ENCODE data around the gene ABCC10. TPM values are rescaled to one million over a fixed set of nuclear protein-coding genes. Genes with fewer than 3 reads are reported as not detected.

The ABCC10 gene
- polyA plus RNA-seq, 2 of the 4 experiments (the other 2 are of a cell fraction) = 6.8 to 9.3 TPM

- CTCF ChIA-PET = interaction anchor here (0.5 to 8.4 kb wide), 10 partner anchors 10 to 63 kb away, joined by 3 to 62 read pairs (median 3); partner anchors contain the start of genes ABCC10 and LRRC73
- POLR2A ChIA-PET = interaction anchor here (0.5 to 1.2 kb wide), 4 partner anchors 17 to 52 kb away, joined by 3 to 4 read pairs (median 3); partner anchors contain the start of gene ABCC10
These were observed 27.6 kb downstream of the ABCC10 start for GRCh38 chr6:43454696-43455530.

GRCh38 chr6:43455531-43456428 is 28.4 kb downstream of the ABCC10 start, which contains the start of gene DLK2:
Gene DLK2 (minus strand): TSS chr6:43455548. CDS start chr6:43454825, 723 bp downstream.
- H3K4me3 ChIP-seq = peak within 1 kb of the TSS; percentile 55
- peak; percentile 51 to 55 for ATAC-seq
- peak; percentile 44 to 63 for DNase-seq (ENCODE audit: low read depth in 1 of 2, low spot score in 1 of 2)
- WGBS (ENCODE audit: missing lambda C conversion rate) = 1% methylated on average over 26 of the region's 55 CpGs
- TF ChIP-seq PBX3 (IDR thresholded peaks at IDR 0.05) (peak; percentile 16; the same call in 1 of the 2 replicates), HOXB13 (CRISPR knock-in tag; IDR thresholded peaks at IDR 0.05; ENCODE audit: low read depth) (no peak), RAD21 (conservative IDR thresholded peaks at IDR 0.05 in 1 of 2, IDR thresholded peaks at IDR 0.05 in 1 of 2) (no peak), RARB (CRISPR knock-in tag; IDR thresholded peaks at IDR 0.05) (no peak), ELK1 (IDR thresholded peaks at IDR 0.05; ENCODE audit: low read depth, low read length) (no peak), POLR2A (IDR thresholded peaks at IDR 0.05; ENCODE audit: low read length) (peak; percentile 33; the same call in 1 of the 2 replicates), NFE2L2 (conservative IDR thresholded peaks at IDR 0.05; ENCODE audit: low read length) (no peak), FOSL2 (IDR thresholded peaks at IDR 0.05) (no peak), FOSL2 (CRISPR knock-in tag; IDR thresholded peaks at IDR 0.05) (no peak), NR3C1 (IDR thresholded peaks at IDR 0.05) (no peak), KDM5A (IDR thresholded peaks at IDR 0.05) (no peak), MAX (IDR thresholded peaks at IDR 0.05) (peak; percentile 41; the same call in 1 of the 2 replicates), TP53 (CRISPR knock-in tag; IDR thresholded peaks at IDR 0.05) (no peak)
- CTCF ChIA-PET = interaction anchor here (0.5 to 8.4 kb wide), 11 partner anchors 7 to 192 kb away, joined by 3 to 62 read pairs (median 6); partner anchors contain the start of gene ABCC10
- peak within 1 kb of the TSS; percentile 94 for H3K4me2 ChIP-seq
- no peaks in the 10 kb centered on the region for H3K9me3 ChIP-seq
- POLR2A ChIA-PET = interaction anchor here (0.7 to 1.2 kb wide), 3 partner anchors 16 to 53 kb away, joined by 3 read pairs; no protein-coding TSS in a partner anchor
- H3K4me1 ChIP-seq = peaks cover 12% of the 10 kb centered on the region; the same call in 1 of the 3 replicates
- H3K27ac ChIP-seq = peak within 1 kb of the TSS; percentile 55 to 92
- no peak for FAIRE-seq

More at GRCh38 chr6:43454696-43455530, 27.6 kb downstream of the ABCC10 start:
- Histone ChIP-seq H3K4me3 (peak overlapping the region; percentile 55), H3K9me3 (no peaks in the 10 kb centered on the region), H3K4me2 (peak overlapping the region; percentile 94), H3K27ac (peak overlapping the region; percentile 55 to 92), H3K4me1 (peaks cover 12% of the 10 kb centered on the region; the same call in 1 of the 3 replicates)
- TF ChIP-seq FOSL2 (IDR thresholded peaks at IDR 0.05) (no peak), FOSL2 (CRISPR knock-in tag; IDR thresholded peaks at IDR 0.05) (no peak), TP53 (CRISPR knock-in tag; IDR thresholded peaks at IDR 0.05) (no peak), JUN (IDR thresholded peaks at IDR 0.05) (peak; percentile 22 to 52; a peak in 2 of 5 replicates), NR3C1 (IDR thresholded peaks at IDR 0.05) (no peak), MAX (IDR thresholded peaks at IDR 0.05) (peak; percentile 63), CHD4 (IDR thresholded peaks at IDR 0.05; ENCODE audit: borderline replicate concordance) (no peak), POLR2A (IDR thresholded peaks at IDR 0.05; ENCODE audit: low read length) (no peak), E2F6 (IDR thresholded peaks at IDR 0.05; ENCODE audit: borderline replicate concordance, low read depth) (peak; percentile 33; the same call in 1 of the 2 replicates), HDAC2 (IDR thresholded peaks at IDR 0.05) (no peak), SMC3 (IDR thresholded peaks at IDR 0.05) (no peak; the same call in 2 of the 3 replicates), MYC (IDR thresholded peaks at IDR 0.05; ENCODE audit: borderline replicate concordance, low read length) (no peak), HOXB5 (CRISPR knock-in tag; IDR thresholded peaks at IDR 0.05) (no peak), CBX8 (IDR thresholded peaks at IDR 0.05) (no peak), CEBPB (IDR thresholded peaks at IDR 0.05) (no peak), HOXA7 (CRISPR knock-in tag; IDR thresholded peaks at IDR 0.05) (no peak)
- no peak for FAIRE-seq
- WGBS (ENCODE audit: missing lambda C conversion rate) = 3% methylated on average over 28 of the region's 97 CpGs
- DNase-seq (ENCODE audit: low read depth in 1 of 2, low spot score in 1 of 2) = peak; percentile 71 to 88
- ATAC-seq = peak; percentile 76 to 88
